H1 (cell line): ENCODE data around the gene KSR2. TPM values are rescaled to one million over a fixed set of nuclear protein-coding genes. Genes with fewer than 3 reads are reported as not detected.

ENCODE experiments used
- CTCF ChIA-PET: fragments of 300-600 bp; sonication (Branson Sonifier 250); formaldehyde crosslinking; loops from one replicate; lab custom pipeline; 2021; ENCODE audit not compliant: partially characterized antibody; lab: Charles Lee
- POLR2A ChIA-PET: fragments of 300-600 bp; sonication (Branson Sonifier 250); formaldehyde crosslinking; loops from one replicate; lab custom pipeline; 2021; ENCODE audit warnings: inconsistent platforms; ENCODE audit not compliant: partially characterized antibody; lab: Charles Lee
- DNase-seq, 2 experiments: peaks; one replicate each; pipeline versions ENCODE4 v3.0.0 to v3.0.0-alpha.2; 2010 to 2022; ENCODE audit warnings: low spot score in 2 of 2, low read depth in 1 of 2, mixed read lengths in 1 of 2
- FAIRE-seq: peaks from 2 replicates; lab custom pipeline; 2011; peaks lifted over from hg19 to GRCh38; lab: Jason Lieb, UNC
- H2AFZ ChIP-seq: 2 replicates; pipeline ENCODE4 v1.8.1; 2012; ENCODE audit warnings: low read length, inconsistent platforms
- H2AK5ac ChIP-seq: 2 replicates; pipeline ENCODE4 v1.6.1; 2013; ENCODE audit warnings: low read depth, low read length
- H2BK120ac ChIP-seq: replicated peaks from 2 replicates; pipeline ENCODE3; 2013; ENCODE audit warnings: low read depth, low read length, inconsistent platforms
- H2BK12ac ChIP-seq: 2 replicates; pipeline ENCODE4 v1.6.1; 2013; ENCODE audit warnings: low read depth, low read length
- H2BK15ac ChIP-seq: 2 replicates; pipeline ENCODE4 v1.6.1; 2013; ENCODE audit warnings: low read length
- H2BK20ac ChIP-seq: 2 replicates; pipeline ENCODE4 v1.6.1; 2013; ENCODE audit warnings: low read length
- H2BK5ac ChIP-seq: 2 replicates; pipeline ENCODE4 v1.6.1; 2013; ENCODE audit warnings: low read depth, low read length
- H3K14ac ChIP-seq: 2 replicates; pipeline ENCODE4 v1.6.1; 2013; ENCODE audit warnings: inconsistent platforms; ENCODE audit not compliant: insufficient read length
- H3K18ac ChIP-seq: 2 replicates; pipeline ENCODE4 v1.6.1; 2013; ENCODE audit warnings: low read length; ENCODE audit errors: extremely low read depth
- H3K23ac ChIP-seq: 2 replicates; pipeline ENCODE4 v1.6.1; 2013; ENCODE audit warnings: inconsistent platforms; ENCODE audit not compliant: insufficient read length
- H3K23me2 ChIP-seq: 2 replicates; pipeline ENCODE4 v1.6.1; 2013; ENCODE audit warnings: low read depth, low read length
- H3K27ac ChIP-seq: 2 replicates; pipeline ENCODE4 v1.6.1; 2011; ENCODE audit warnings: low read depth, low read length, inconsistent platforms
- H3K27me3 ChIP-seq, 4 experiments: replicated peaks in 1 of 4; 1 replicate in 1 of 4; 2 replicates in 3 of 4; pipeline versions ENCODE4 v1.6.1 to v1.8.1; 2011 to 2013; ENCODE audit warnings: low read length in 3 of 4, mild to moderate bottlenecking in 3 of 4, inconsistent platforms in 2 of 4, mixed read lengths in 2 of 4, moderate library complexity in 1 of 4; ENCODE audit not compliant: control insufficient read depth in 3 of 4, insufficient read depth in 3 of 4; ENCODE audit errors: extremely low read depth in 1 of 4
- H3K36me3 ChIP-seq, 4 experiments: 2 replicates each; pipeline versions ENCODE4 v1.6.1 to v1.8.1; 2011 to 2013; ENCODE audit warnings: mild to moderate bottlenecking in 4 of 4, low read length in 3 of 4, moderate library complexity in 2 of 4, control low read depth in 1 of 4, inconsistent platforms in 1 of 4; ENCODE audit not compliant: insufficient read depth in 4 of 4, control insufficient read depth in 2 of 4
- H3K4ac ChIP-seq: replicated peaks from 2 replicates; pipeline ENCODE3; 2013; ENCODE audit warnings: low read length, low read depth, mixed read lengths, inconsistent platforms; ENCODE audit not compliant: insufficient read length
- H3K4me1 ChIP-seq, 4 experiments: replicated peaks in 1 of 4; 1 replicate in 1 of 4; 2 replicates in 3 of 4; pipeline versions ENCODE4 v1.6.1 to v1.8.1; 2011 to 2013; ENCODE audit warnings: low read length in 3 of 4, inconsistent platforms in 2 of 4, mixed read lengths in 1 of 4; ENCODE audit not compliant: insufficient read depth in 4 of 4, control insufficient read depth in 3 of 4
- H3K4me2 ChIP-seq, 2 experiments: 2 replicates each; pipeline versions ENCODE4 v1.6.1 to v1.8.1; 2011 to 2013; ENCODE audit warnings: low read depth in 2 of 2, low read length in 2 of 2, control low read depth in 1 of 2, inconsistent platforms in 1 of 2, mild to moderate bottlenecking in 1 of 2; ENCODE audit not compliant: insufficient read depth in 1 of 2
- H3K4me3 ChIP-seq, 4 experiments: fragments of 200-600, 300-600 bp in 1 of 4; sonication (generic), shearing (Covaris generic), sonication (Bioruptor Twin) in 1 of 4; 2 replicates each; pipeline versions ENCODE4 v1.5.1 to v1.8.1; 2011 to 2016; ENCODE audit warnings: low read length in 4 of 4, low read depth in 3 of 4, control low read depth in 2 of 4, inconsistent platforms in 2 of 4, mild to moderate bottlenecking in 2 of 4, mixed read lengths in 1 of 4, moderate library complexity in 1 of 4; ENCODE audit not compliant: insufficient read depth in 2 of 4; ENCODE audit errors: extremely low read depth in 1 of 4
- H3K56ac ChIP-seq: replicated peaks from 2 replicates; pipeline ENCODE3; 2013; ENCODE audit warnings: low read depth, mild to moderate bottlenecking, mixed read lengths, low read length, inconsistent platforms; ENCODE audit not compliant: insufficient read length
- H3K79me1 ChIP-seq: 2 replicates; pipeline ENCODE4 v1.6.1; 2013; ENCODE audit warnings: low read depth, low read length, control low read depth
- H3K79me2 ChIP-seq, 2 experiments: 2 replicates each; pipeline versions ENCODE4 v1.6.1 to v1.8.1; 2012 to 2013; ENCODE audit warnings: low read length in 2 of 2, mild to moderate bottlenecking in 2 of 2, inconsistent platforms in 1 of 2; ENCODE audit not compliant: insufficient read depth in 2 of 2, control insufficient read depth in 1 of 2
- H3K9ac ChIP-seq, 4 experiments: replicated peaks in 1 of 4; 1 replicate in 1 of 4; 2 replicates in 3 of 4; pipeline versions ENCODE4 v1.6.1 to v1.8.1; 2011 to 2013; ENCODE audit warnings: low read depth in 3 of 4, low read length in 3 of 4, control low read depth in 2 of 4, mild to moderate bottlenecking in 2 of 4, moderate library complexity in 2 of 4, inconsistent platforms in 1 of 4; ENCODE audit errors: extremely low read depth in 1 of 4
- H3K9me3 ChIP-seq, 2 experiments: 2 replicates each; pipeline versions ENCODE4 v1.6.1 to v1.8.1; 2012 to 2013; ENCODE audit warnings: mild to moderate bottlenecking in 2 of 2, moderate library complexity in 2 of 2, control low read depth in 1 of 2, inconsistent platforms in 1 of 2, low read depth in 1 of 2, low read length in 1 of 2, mixed read lengths in 1 of 2; ENCODE audit not compliant: insufficient read depth in 2 of 2
- H4K20me1 ChIP-seq, 2 experiments: replicated peaks in 1 of 2; 2 replicates each; pipeline versions ENCODE3 to v1.8.1; 2011 to 2013; ENCODE audit warnings: inconsistent platforms in 2 of 2, low read length in 2 of 2, mild to moderate bottlenecking in 1 of 2; ENCODE audit not compliant: insufficient read depth in 2 of 2, control insufficient read depth in 1 of 2
- H4K5ac ChIP-seq: 2 replicates; pipeline ENCODE4 v1.6.1; 2013; ENCODE audit warnings: low read length, low read depth, mixed read lengths, inconsistent platforms; ENCODE audit not compliant: insufficient read length
- H4K8ac ChIP-seq: 2 replicates; pipeline ENCODE4 v1.8.0; 2013; ENCODE audit warnings: mild to moderate bottlenecking, moderate library complexity, low read length, inconsistent platforms; ENCODE audit not compliant: insufficient read depth; ENCODE audit errors: extremely low read depth
- H4K91ac ChIP-seq: replicated peaks from 2 replicates; pipeline ENCODE3; 2013; ENCODE audit warnings: low read length, mixed read lengths, inconsistent platforms; ENCODE audit not compliant: insufficient read length
- BACH1 ChIP-seq: IDR thresholded peaks from 2 replicates; pipeline ENCODE4 v1.6.1; 2012; ENCODE audit warnings: low read length, improper control_type of control experiment
- BCL11A ChIP-seq, 2 experiments: IDR thresholded peaks; one replicate each; pipeline ENCODE4 v1.6.1; 2011; ENCODE audit warnings: low read depth in 2 of 2, low read length in 2 of 2, mild to moderate bottlenecking in 2 of 2
- CHD1 ChIP-seq: IDR thresholded peaks from 2 replicates; pipeline ENCODE4 v1.6.1; 2012; ENCODE audit warnings: low read depth, low read length, improper control_type of control experiment
- HDAC2 ChIP-seq, 2 experiments: fragments of 300-600 bp in 1 of 2; sonication (generic) in 1 of 2; IDR thresholded peaks; 2 replicates each; pipeline ENCODE4 v1.6.1; 2011 to 2012; ENCODE audit warnings: low read depth in 2 of 2, low read length in 2 of 2, mild to moderate bottlenecking in 2 of 2, moderate library complexity in 2 of 2, borderline replicate concordance in 1 of 2, inconsistent platforms in 1 of 2
- JUND ChIP-seq: IDR thresholded peaks from 2 replicates; pipeline ENCODE4 v1.6.1; 2011; ENCODE audit warnings: mild to moderate bottlenecking, improper control_type of control experiment, low read length
- NRF1 ChIP-seq: IDR thresholded peaks from 2 replicates; pipeline ENCODE4 v1.6.1; 2011; ENCODE audit warnings: mild to moderate bottlenecking, low read depth, low read length, improper control_type of control experiment
- POLR2AphosphoS5 ChIP-seq: IDR thresholded peaks from 2 replicates; pipeline ENCODE4 v1.6.1; 2011; ENCODE audit warnings: low read depth, low read length
- RFX5 ChIP-seq: IDR thresholded peaks from 2 replicates; pipeline ENCODE4 v1.6.1; 2011; ENCODE audit warnings: low read depth, low read length, improper control_type of control experiment, borderline replicate concordance
- RNF2 ChIP-seq: fragments of 200-900, 300-1000 bp; sonication (generic); IDR thresholded peaks from 2 replicates; pipeline ENCODE4 v1.7.1; 2016; ENCODE audit warnings: borderline replicate concordance, low read depth, mild to moderate bottlenecking, antibody characterized with exemption, low read length; ENCODE audit not compliant: poor library complexity, severe bottlenecking; ENCODE audit errors: missing control alignments
- SAP30 ChIP-seq: fragments of 300-600 bp; sonication (generic); IDR thresholded peaks from 2 replicates; pipeline ENCODE4 v1.7.1; 2012; ENCODE audit warnings: low read length, moderate library complexity, mild to moderate bottlenecking, inconsistent platforms; ENCODE audit not compliant: insufficient read depth, insufficient replicate concordance
- SUZ12 ChIP-seq: fragments of 200-600 bp; sonication (generic); IDR thresholded peaks from 2 replicates; pipeline ENCODE4 v1.6.1; 2012; ENCODE audit warnings: mild to moderate bottlenecking, inconsistent platforms, low read length, moderate library complexity, mixed read lengths
- TAF7 ChIP-seq: optimal IDR thresholded peaks from 2 replicates; pipeline ENCODE3; 2011; ENCODE audit warnings: low read depth, mild to moderate bottlenecking, inconsistent platforms, low read length, moderate library complexity, borderline replicate concordance
- YY1 ChIP-seq: IDR thresholded peaks from 2 replicates; pipeline ENCODE4 v1.6.1; 2011; ENCODE audit warnings: low read depth, mild to moderate bottlenecking, low read length
- WGBS, 2 experiments: shearing (Covaris generic) in 1 of 2; methylation state at CpG; one replicate each; pipeline versions ENCODE4 v1.1.6 to v1.1.7; 2013 to 2015; ENCODE audit warnings: low lambda C conversion rate in 2 of 2, mixed read lengths in 2 of 2, inconsistent platforms in 1 of 2, low coverage in 1 of 2, missing lambda C conversion rate in 1 of 2; ENCODE audit not compliant: insufficient replicate concordance in 2 of 2, insufficient coverage in 1 of 2, insufficient read length in 1 of 2; ENCODE audit errors: extremely low coverage in 1 of 2, missing lambda C conversion rate in 1 of 2; 5-methylcytosine and 5-hydroxymethylcytosine counted together
- polyA plus RNA-seq, 7 experiments: library from polyadenylated mRNA; depleted of rRNA in 3 of 7; stranded (reverse) in 5 of 7; unstranded in 2 of 7; fragments of >200 nt in 5 of 7; fragments of 200-250 nt in 2 of 7; gene quantifications; 1 replicate in 5 of 7; 2 replicates in 1 of 7; 4 replicates in 1 of 7; pipeline versions ENCODE4 v1.2.1 to v1.2.3, GENCODE V29; 2011 to 2013; ENCODE audit warnings: missing spikeins in 2 of 7, mixed read lengths in 2 of 7
- total RNA-seq: library from RNA; stranded (reverse); fragmentation: NEBNext Ultra II Directional; extraction: Animal tissue kit (Norgen Biotek cat#: 25700); gene quantifications from 2 replicates; pipeline ENCODE4 v1.2.1, GENCODE V29; 2021
- TF ChIP-seq, protein P1 (sequence below): IDR thresholded peaks from 2 replicates; pipeline ENCODE4 v1.6.1; 2012; ENCODE audit warnings: inconsistent platforms

Gene KSR2
- total and polyA plus RNA-seq, 2 of the 8 experiments (the other 6 are each of a cell fraction or from before 2014, with no cell fraction given) = 0.74 to 2.2 TPM

- Histone ChIP-seq H3K9me3 (no peaks in the 10 kb centered on the region), H4K91ac (no peak overlapping the region), H4K5ac (no peak overlapping the region), H3K4me3 (no peak overlapping the region), H3K4ac (no peak overlapping the region), H3K18ac (no peak overlapping the region), H3K4me2 (no peak overlapping the region), H4K20me1 (no peaks in the 10 kb centered on the region), H3K79me1 (no peaks in the 10 kb centered on the region), H3K27me3 (no peaks in the 10 kb centered on the region), H2AK5ac (no peak overlapping the region), H2BK15ac (no peak overlapping the region), H3K27ac (no peak overlapping the region), H3K14ac (no peak overlapping the region), H2AFZ (no peak overlapping the region), H3K23ac (no peak overlapping the region), H3K23me2 (0 out of 2 replicates have a peak, but pooled peaks cover 2% of the 10 kb centered on the region), H3K36me3 (no peaks in the 10 kb centered on the region), H2BK120ac (no peak overlapping the region), H2BK20ac (no peak overlapping the region), H2BK5ac (no peak overlapping the region), H3K4me1 (peaks cover 0 to 5% (median 2%) of the 10 kb centered on the region in 4 experiments; a peak in 4 of 7 replicates), H3K9ac (no peak overlapping the region), H3K79me2 (no peaks in the 10 kb centered on the region), H4K8ac (peak overlapping the region; percentile 28; the same call in 1 of the 2 replicates), H3K56ac (no peak overlapping the region), H2BK12ac (no peak overlapping the region)
- POLR2A ChIA-PET = no interaction called here
- FAIRE-seq = no peak
- DNase-seq = no peak
- CTCF ChIA-PET = interaction anchor here (0.8 to 5.1 kb wide), 11 partner anchors 14 to 624 kb away, joined by 3 to 35 read pairs (median 3); no protein-coding TSS in a partner anchor
- 88% methylated on average over 7 of the region's 7 CpGs; no CpG with 5 or more reads in 1 of the 2 experiments for WGBS, 2 experiments
- TF ChIP-seq BACH1 = no peak
- TF ChIP-seq RFX5 = no peak
- TF ChIP-seq HDAC2 (IDR thresholded peaks at IDR 0.05; ENCODE audit: borderline replicate concordance in 1 of 2, low read depth in 2 of 2, low read length in 2 of 2) = no peak
- no peak for TF ChIP-seq RNF2
- no peak for TF ChIP-seq SAP30
- no peak for TF ChIP-seq SUZ12
- TF ChIP-seq TAF7 = no peak
- no peak for TF ChIP-seq BCL11A (IDR thresholded peaks at IDR 0.05; ENCODE audit: low read depth in 2 of 2, low read length in 2 of 2)
- no peak for TF ChIP-seq CHD1
- TF ChIP-seq NRF1 = no peak
- TF ChIP-seq POLR2AphosphoS5 = no peak
- TF ChIP-seq, protein P1, sequence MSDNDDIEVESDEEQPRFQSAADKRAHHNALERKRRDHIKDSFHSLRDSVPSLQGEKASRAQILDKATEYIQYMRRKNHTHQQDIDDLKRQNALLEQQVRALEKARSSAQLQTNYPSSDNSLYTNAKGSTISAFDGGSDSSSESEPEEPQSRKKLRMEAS = no peak
- no peak for TF ChIP-seq YY1
- TF ChIP-seq JUND = no peak
Observed at GRCh38 chr12:117835156-117835555, 133.6 kb downstream of the KSR2 start.
